Left lung (tissue), 10 donors: ENCODE results near the gene CTXND1. TPM values are rescaled to one million over a fixed set of nuclear protein-coding genes. Genes with fewer than 3 reads are reported as not detected.

Experiments
- ATAC-seq: fragments of 200-7000 bp; cut with Tn5 transposase; one replicate; pipeline ENCODE4 v1.9.1; 2020; ENCODE audit warnings: moderate library complexity
- DNase-seq, 4 donors: peaks; one replicate each; pipeline ENCODE4 v3.0.0-alpha.2; 2013 to 2020
- H3K27ac ChIP-seq, 2 donors: fragments of 200-600 bp; sonication (generic) in 1 of 2; one replicate each; pipeline versions ENCODE4 v1.5.0 to v1.8.0; 2020 to 2021
- H3K27me3 ChIP-seq, 2 donors: fragments of 200-600 bp; sonication (generic) in 1 of 2; one replicate each; pipeline versions ENCODE4 v1.5.0 to v1.8.0; 2020 to 2021
- H3K36me3 ChIP-seq, 2 donors: fragments of 200-600 bp; sonication (generic) in 1 of 2; one replicate each; pipeline versions ENCODE4 v1.5.0 to v1.8.0; 2020 to 2021
- H3K4me1 ChIP-seq, 2 donors: fragments of 200-600 bp; one replicate each; pipeline ENCODE4 v1.8.0; 2021
- H3K4me3 ChIP-seq, 2 donors: fragments of 200-600 bp; sonication (generic) in 1 of 2; one replicate each; pipeline versions ENCODE4 v1.5.0 to v1.8.0; 2020 to 2021; ENCODE audit warnings: mild to moderate bottlenecking in 1 of 2
- H3K9me3 ChIP-seq, 2 donors: fragments of 200-600 bp; sonication (generic) in 1 of 2; one replicate each; pipeline versions ENCODE4 v1.5.0 to v1.8.0; 2020 to 2021
- CTCF ChIP-seq, 2 donors: fragments of 200-600 bp; sonication (generic) in 1 of 2; IDR thresholded peaks; one replicate each; pipeline versions ENCODE4 v1.5.0 to v1.8.0; 2021; ENCODE audit warnings: antibody characterized with exemption in 2 of 2
- intact Hi-C, 2 donors: fragments of 100-400 bp; cut with DNase I; formaldehyde crosslinking; loops; one replicate each; pipeline versions ENCODE4 v1.11.2 to v1.14.2; 2022
- polyA plus RNA-seq, 6 donors: library from polyadenylated mRNA; unstranded; fragments of 120-200 nt; gene quantifications; one replicate each; pipeline ENCODE4 v1.2.1, GENCODE V29; 2013; ENCODE audit not compliant: insufficient read length in 6 of 6
- total RNA-seq, 2 donors: library from RNA; stranded (reverse); fragmentation: NEBNext Ultra II Directional; extraction: Animal tissue kit (Norgen Biotek cat#: 25700); gene quantifications; one replicate each; pipeline ENCODE4 v1.2.1, GENCODE V29; 2021
- donor health status: DM: no; HTN: yes; CAD: no.
- donor health status: DM: no; HTN: no; CAD: no.

The CTXND1 gene
- total and polyA plus RNA-seq, 8 donors = 0.47 to 32.9 (median 23.1) TPM

DNA sequence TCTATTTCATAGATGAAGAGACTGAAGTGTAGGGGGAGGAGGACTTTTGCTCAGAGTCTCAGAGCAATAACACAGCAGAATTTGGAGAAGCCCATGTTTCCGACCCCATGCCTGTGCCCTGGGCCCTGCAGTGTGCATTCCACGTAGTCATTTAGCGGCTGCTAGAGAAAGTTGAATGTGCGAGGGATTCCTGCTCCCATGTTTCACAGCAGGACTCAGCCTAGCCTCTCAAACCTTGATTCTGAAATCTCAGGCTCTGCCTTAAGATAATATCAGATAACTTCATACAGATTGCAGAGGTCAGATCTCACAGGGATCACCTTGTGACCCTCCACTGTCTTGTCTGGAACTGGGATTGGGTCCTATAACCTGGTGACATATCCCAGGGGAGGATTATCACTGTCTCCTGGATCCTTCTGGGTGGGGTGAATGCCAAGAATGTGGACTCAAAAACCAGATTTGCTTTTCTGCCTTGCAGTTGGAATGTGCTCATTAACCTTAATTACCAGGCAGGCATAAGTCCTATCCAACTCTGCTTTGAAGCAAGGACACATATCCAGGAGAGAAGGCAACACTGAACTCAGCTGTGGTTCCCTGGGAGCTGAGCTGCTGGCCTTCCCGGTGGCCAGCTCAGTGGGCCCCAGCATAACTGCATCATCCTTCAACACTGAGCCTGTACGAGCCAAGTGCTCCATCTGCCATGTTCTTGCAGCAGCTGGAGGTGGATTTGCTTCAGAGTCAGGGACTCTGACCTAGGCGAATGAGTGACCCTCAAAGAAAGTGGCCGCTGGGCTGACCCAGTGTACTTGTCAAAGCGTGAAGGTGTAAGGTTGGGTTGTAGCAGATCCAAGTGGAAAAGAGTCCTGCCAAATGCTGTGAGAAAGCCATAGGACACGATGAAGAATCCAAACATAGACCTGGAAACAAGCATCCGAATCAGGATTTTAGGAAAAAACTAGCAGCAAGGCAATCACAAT is 43.0 kb downstream of the CTXND1 start:
- Histone ChIP-seq H3K27me3 (no peaks in the 10 kb centered on the region), H3K4me1 (no peaks in the 10 kb centered on the region), H3K4me3 (no peak overlapping the region), H3K27ac (no peak overlapping the region), H3K36me3 (no peaks in the 10 kb centered on the region), H3K9me3 (no peaks in the 10 kb centered on the region)
- no peak for ATAC-seq
- no peak for TF ChIP-seq CTCF (IDR thresholded peaks at IDR 0.05)
- intact Hi-C loops = no loop called here
- no peak for DNase-seq

DNA sequence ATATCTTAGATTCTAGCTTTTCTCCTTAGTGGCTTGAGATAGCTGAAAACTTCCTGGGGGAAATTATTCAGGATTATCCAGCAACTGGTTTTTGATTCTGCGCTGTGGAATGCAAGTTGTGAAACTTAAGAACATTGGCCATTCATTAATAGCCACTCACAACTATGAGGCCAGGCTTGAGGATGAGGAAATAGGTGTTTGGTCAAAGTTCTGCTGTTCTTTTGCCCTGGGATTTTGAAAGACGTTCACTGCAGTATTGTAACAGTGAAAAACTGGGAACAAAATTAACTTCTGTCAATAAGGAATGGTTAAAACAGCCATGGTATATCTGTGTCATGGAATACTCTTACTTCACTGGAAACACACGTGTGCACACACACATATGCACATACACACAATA is 44.1 kb downstream of the CTXND1 start:
- Histone ChIP-seq H3K27ac (no peak overlapping the region), H3K36me3 (no peaks in the 10 kb centered on the region), H3K4me1 (no peaks in the 10 kb centered on the region), H3K27me3 (no peaks in the 10 kb centered on the region), H3K9me3 (no peaks in the 10 kb centered on the region), H3K4me3 (no peak overlapping the region)
- DNase-seq (peak in 1 of 4 donors; percentile 24), ATAC-seq (peak; percentile 85)
- intact Hi-C loops = no loop called here
- no peak for TF ChIP-seq CTCF (IDR thresholded peaks at IDR 0.05)

- no peaks in the 10 kb centered on the region for H3K36me3 ChIP-seq
- H3K9me3 ChIP-seq = no peaks in the 10 kb centered on the region
- H3K4me1 ChIP-seq = no peaks in the 10 kb centered on the region
- intact Hi-C loops = no loop called here
- ATAC-seq = no peak
- no peak overlapping the region for H3K4me3 ChIP-seq
- no peaks in the 10 kb centered on the region for H3K27me3 ChIP-seq
- no peak for DNase-seq
- no peak for TF ChIP-seq CTCF (IDR thresholded peaks at IDR 0.05)
- H3K27ac ChIP-seq = no peak overlapping the region
These were observed 47.8 kb downstream of the CTXND1 start for GRCh38 chr15:80204231-80204630.

GRCh38 chr15:80203361-80203885 is 48.6 kb downstream of the CTXND1 start:
- Histone ChIP-seq H3K27me3 (no peaks in the 10 kb centered on the region), H3K4me3 (no peak overlapping the region), H3K4me1 (no peaks in the 10 kb centered on the region), H3K9me3 (no peaks in the 10 kb centered on the region), H3K36me3 (no peaks in the 10 kb centered on the region), H3K27ac (no peak overlapping the region)
- ATAC-seq (no peak), DNase-seq (no peak)
- TF ChIP-seq CTCF (IDR thresholded peaks at IDR 0.05) = no peak
- intact Hi-C loops = no loop called here

- DNase-seq (no peak), ATAC-seq (no peak)
- no peak for TF ChIP-seq CTCF (IDR thresholded peaks at IDR 0.05)
- H3K9me3 ChIP-seq = no peaks in the 10 kb centered on the region
- no peak overlapping the region for H3K27ac ChIP-seq
- H3K27me3 ChIP-seq = no peaks in the 10 kb centered on the region
- intact Hi-C loops = no loop called here
- no peak overlapping the region for H3K4me3 ChIP-seq
- H3K4me1 ChIP-seq = no peaks in the 10 kb centered on the region
- H3K36me3 ChIP-seq = no peaks in the 10 kb centered on the region
These were observed 49.2 kb downstream of the CTXND1 start for GRCh38 chr15:80202641-80203360.
